ENCODE results near the gene FBXW12. TPM values are rescaled to one million over a fixed set of nuclear protein-coding genes. Genes with fewer than 3 reads are reported as not detected.

Gene FBXW12
- total and polyA plus RNA-seq, 2 donors (not counting 3 experiments of a cell fraction or from before 2014, with no cell fraction given), result not detected

GRCh38 chr3:48434591-48435222 lies 62.7 kb downstream of the FBXW12 start:
- H3K79me2 ChIP-seq (ENCODE audit: control insufficient read depth, insufficient read depth, low read length), result peaks cover under 1% of the 10 kb centered on the region
- H3K27ac ChIP-seq (ENCODE audit: insufficient read depth, low read depth, low read length), result no peak overlapping the region
- no peak for DNase-seq (ENCODE audit: low read depth, low spot score)
- H3K9ac ChIP-seq (replicated peaks; ENCODE audit: extremely low read depth, insufficient read depth, low read length), result no peak overlapping the region
- intact Hi-C loops (cut with micrococcal nuclease) (no loop called here), dilution Hi-C loops (cut with MboI; ENCODE audit: extremely low pct_ligation_motif_present, low sequenced_read_pairs) (no loop called here)
- POLR2A ChIA-PET, result no interaction called here
- H3K9me3 ChIP-seq (replicated peaks; ENCODE audit: control insufficient read depth, insufficient read depth, low read length), result no peaks in the 10 kb centered on the region
- H3K27me3 ChIP-seq (ENCODE audit: control insufficient read depth in 2 of 2, insufficient read depth in 2 of 2, low read length in 2 of 2), result no peaks in the 10 kb centered on the region
- H3K9me1 ChIP-seq (replicated peaks; ENCODE audit: control insufficient read depth, extremely low read depth, insufficient read depth, low read length), result no peaks in the 10 kb centered on the region
- peaks cover 11% of the 10 kb centered on the region for H3K4me1 ChIP-seq (ENCODE audit: control insufficient read depth, extremely low read depth, insufficient read depth, low read length)
- FAIRE-seq, result no peak
- H4K20me1 ChIP-seq (replicated peaks; ENCODE audit: control insufficient read depth, extremely low read depth, insufficient read depth, low read length), result no peaks in the 10 kb centered on the region
- peaks cover 0 to 9% of the 10 kb centered on the region in 2 experiments for H3K36me3 ChIP-seq (ENCODE audit: control insufficient read depth in 2 of 2, extremely low read depth in 1 of 2, insufficient read depth in 2 of 2, low read length in 2 of 2)
- H2AFZ ChIP-seq (ENCODE audit: low read depth, low read length), result no peak overlapping the region
- no peak overlapping the region for H3K4me2 ChIP-seq (ENCODE audit: insufficient read depth, low read length)
- TF ChIP-seq GATA2 (IDR thresholded peaks at IDR 0.05; ENCODE audit: insufficient read depth, insufficient read length, low read depth, low read length) (no peak), CTCF (IDR thresholded peaks at IDR 0.05; ENCODE audit: extremely low read depth in 1 of 2, insufficient read depth in 1 of 2, low read depth in 1 of 2, low read length in 2 of 2) (no peak), POLR2AphosphoS5 (IDR thresholded peaks at IDR 0.05; ENCODE audit: insufficient read depth, low read depth, low read length) (no peak)
- CTCF ChIA-PET, result interaction anchor here (0.7 to 10.4 kb wide), 9 partner anchors 12 to 240 kb away, joined by 3 to 723 read pairs (median 63); partner anchors contain the start of genes ATRIP, CAMP and UCN2
- no peak overlapping the region for H3K4me3 ChIP-seq (replicated peaks in 1 of 3; ENCODE audit: insufficient read depth in 1 of 3, low read depth in 1 of 3, low read length in 3 of 3)
- no TSS peak for BruUV-seq (replicated peaks)

GRCh38 chr3:48435223-48435595 lies 63.2 kb downstream of the FBXW12 start:
- intact Hi-C loops (cut with micrococcal nuclease), result no loop called here
- Histone ChIP-seq H3K4me3 (replicated peaks in 1 of 3; ENCODE audit: insufficient read depth in 1 of 3, low read depth in 1 of 3, low read length in 3 of 3) (no peak overlapping the region), H3K4me2 (ENCODE audit: insufficient read depth, low read length) (no peak overlapping the region), H2AFZ (ENCODE audit: low read depth, low read length) (no peak overlapping the region), H3K4me1 (ENCODE audit: control insufficient read depth, extremely low read depth, insufficient read depth, low read length) (peaks cover 9% of the 10 kb centered on the region), H3K9me1 (replicated peaks; ENCODE audit: control insufficient read depth, extremely low read depth, insufficient read depth, low read length) (no peaks in the 10 kb centered on the region), H3K9me3 (replicated peaks; ENCODE audit: control insufficient read depth, insufficient read depth, low read length) (no peaks in the 10 kb centered on the region), H4K20me1 (replicated peaks; ENCODE audit: control insufficient read depth, extremely low read depth, insufficient read depth, low read length) (no peaks in the 10 kb centered on the region), H3K27me3 (ENCODE audit: control insufficient read depth in 2 of 2, insufficient read depth in 2 of 2, low read length in 2 of 2) (no peaks in the 10 kb centered on the region), H3K79me2 (ENCODE audit: control insufficient read depth, insufficient read depth, low read length) (peaks cover 3% of the 10 kb centered on the region), H3K36me3 (ENCODE audit: control insufficient read depth in 2 of 2, extremely low read depth in 1 of 2, insufficient read depth in 2 of 2, low read length in 2 of 2) (peaks cover 0 to 9% of the 10 kb centered on the region in 2 experiments), H3K27ac (ENCODE audit: insufficient read depth, low read depth, low read length) (no peak overlapping the region), H3K9ac (replicated peaks; ENCODE audit: extremely low read depth, insufficient read depth, low read length) (no peak overlapping the region)
- ChIA-PET POLR2A (interaction anchor here (1.5 kb wide), 1 partner anchor 34 kb away, joined by 7 read pairs; no protein-coding TSS in a partner anchor), CTCF (interaction anchor here (0.8 to 10.4 kb wide), 40 partner anchors 9 to 278 kb away, joined by 3 to 723 read pairs (median 22); partner anchors contain the start of genes ATRIP, CAMP, CDC25A and NME6)
- BruUV-seq (replicated peaks), result no TSS peak
- DNase-seq (ENCODE audit: low read depth, low spot score) (no peak), FAIRE-seq (no peak)
- TF ChIP-seq CTCF (IDR thresholded peaks at IDR 0.05; ENCODE audit: extremely low read depth in 1 of 2, insufficient read depth in 1 of 2, low read depth in 1 of 2, low read length in 2 of 2) (no peak), MAX (IDR thresholded peaks at IDR 0.05; ENCODE audit: insufficient read depth, insufficient read length) (no peak), MYC (IDR thresholded peaks at IDR 0.05; ENCODE audit: low read depth, low read length) (no peak), GATA2 (IDR thresholded peaks at IDR 0.05; ENCODE audit: insufficient read depth, insufficient read length, low read depth, low read length) (no peak), EZH2 (IDR thresholded peaks at IDR 0.05; ENCODE audit: borderline replicate concordance, low read depth, low read length, severe bottlenecking) (no peak), JUN (IDR thresholded peaks at IDR 0.05; ENCODE audit: borderline replicate concordance, insufficient read depth, insufficient read length, low read depth) (no peak), FOS (IDR thresholded peaks at IDR 0.05; ENCODE audit: borderline replicate concordance, insufficient read depth, low read length) (no peak), POLR2AphosphoS5 (IDR thresholded peaks at IDR 0.05; ENCODE audit: insufficient read depth, low read depth, low read length) (no peak), POLR2A (IDR thresholded peaks at IDR 0.05; ENCODE audit: low read depth, low read length) (no peak)
- dilution Hi-C loops (cut with MboI; ENCODE audit: extremely low pct_ligation_motif_present, low sequenced_read_pairs), result no loop called here
